ENCODE results near the gene COL6A3. TPM values are rescaled to one million over a fixed set of nuclear protein-coding genes. Genes with fewer than 3 reads are reported as not detected.
A peak's percentile ranks its signal among the peaks of the same experiment; 100 is the strongest.

The COL6A3 gene
- total and polyA plus RNA-seq, 11 donors = 17.4 to 290 (median 87.3) TPM

- Histone ChIP-seq H3K27ac (no peak overlapping the region), H3K36me3 (no peaks in the 10 kb centered on the region), H3K4me1 (peaks cover 0 to 41% (median 4%) of the 10 kb centered on the region in 12 donors), H3K9me3 (no peaks in the 10 kb centered on the region), H3K27me3 (peaks cover 0 to 10% (median 0%) of the 10 kb centered on the region in 9 donors), H3K4me3 (no peak overlapping the region)
- DNase-seq (no peak), ATAC-seq (no peak)
- intact Hi-C loops (cut with DNase I) = loop anchor here in 1 of 10 donors (10.0 kb wide), 1 partner anchor 145 kb away; no protein-coding TSS in a partner anchor
- TF ChIP-seq POLR2A (IDR thresholded peaks at IDR 0.05) = no peak
- no peak for TF ChIP-seq CTCF (IDR thresholded peaks at IDR 0.05)
- WGBS, 4 donors = 75 to 83% (median 77%) methylated on average over 3 of the region's 3 CpGs
Measured at GRCh38 chr2:237429753-237430152, 15.8 kb upstream of the COL6A3 start.

- intact Hi-C loops (cut with DNase I) = loop anchor here in 1 of 10 donors (10.0 kb wide), 1 partner anchor 147 kb away; no protein-coding TSS in a partner anchor
- WGBS, 4 donors = 94 to 96% (median 95%) methylated on average over 5 of the region's 5 CpGs
- TF ChIP-seq CTCF (IDR thresholded peaks at IDR 0.05) (no peak), POLR2A (IDR thresholded peaks at IDR 0.05) (no peak)
Measured at GRCh38 chr2:237427769-237428506, 14.0 kb upstream of the COL6A3 start.

GRCh38 chr2:237426517-237426916 lies 12.6 kb upstream of the COL6A3 start:
- TF ChIP-seq POLR2A (IDR thresholded peaks at IDR 0.05) = no peak
- no peak for TF ChIP-seq CTCF (IDR thresholded peaks at IDR 0.05)
- DNase-seq = no peak
- no peak overlapping the region for H3K4me3 ChIP-seq
- H3K9me3 ChIP-seq = no peaks in the 10 kb centered on the region
- ATAC-seq = no peak
- peaks cover 0 to 25% (median 10%) of the 10 kb centered on the region in 12 donors for H3K4me1 ChIP-seq
- peaks cover 0 to 6% (median 0%) of the 10 kb centered on the region in 9 donors for H3K27me3 ChIP-seq
- intact Hi-C loops (cut with DNase I) = loop anchor here in 1 of 10 donors (10.0 kb wide), 1 partner anchor 148 kb away; no protein-coding TSS in a partner anchor
- H3K27ac ChIP-seq = no peak overlapping the region
- 89 to 100% (median 96%) methylated on average over 1 of the region's 1 CpG for WGBS, 4 donors
- no peaks in the 10 kb centered on the region for H3K36me3 ChIP-seq

More at GRCh38 chr2:237427769-237428506, 14.0 kb upstream of the COL6A3 start:
- ATAC-seq = peak in 1 of 4 donors; percentile 12
- Histone ChIP-seq H3K36me3 (no peaks in the 10 kb centered on the region), H3K4me3 (no peak overlapping the region), H3K4me1 (peaks cover 0 to 29% (median 2%) of the 10 kb centered on the region in 12 donors), H3K9me3 (no peaks in the 10 kb centered on the region), H3K27me3 (peaks cover 0 to 6% (median 0%) of the 10 kb centered on the region in 9 donors), H3K27ac (no peak overlapping the region)
- no peak for DNase-seq

GRCh38 chr2:237425320-237425719 lies 11.4 kb upstream of the COL6A3 start:
- TF ChIP-seq POLR2A (IDR thresholded peaks at IDR 0.05) = no peak
- TF ChIP-seq CTCF (IDR thresholded peaks at IDR 0.05) = no peak
- no peak overlapping the region for H3K4me3 ChIP-seq
- H3K27me3 ChIP-seq = peaks cover 0 to 6% (median 0%) of the 10 kb centered on the region in 9 donors
- WGBS, 4 donors = 38 to 52% (median 43%) methylated on average over 3 of the region's 3 CpGs
- intact Hi-C loops (cut with DNase I) = loop anchor here in 1 of 10 donors (10.0 kb wide), 1 partner anchor 149 kb away; no protein-coding TSS in a partner anchor
- no peaks in the 10 kb centered on the region for H3K9me3 ChIP-seq
- DNase-seq (no peak), ATAC-seq (no peak)
- no peaks in the 10 kb centered on the region for H3K36me3 ChIP-seq
- peak overlapping the region in 2 of 12 donors; percentile 14 to 22 for H3K27ac ChIP-seq
- H3K4me1 ChIP-seq = peaks cover 0 to 28% (median 13%) of the 10 kb centered on the region in 12 donors
